Measurements from ENCODE around the gene CYGB. TPM values are rescaled to one million over a fixed set of nuclear protein-coding genes. Genes with fewer than 3 reads are reported as not detected.

CYGB gene
- 9.5 and 18.1 TPM in 2 replicates for total RNA-seq

GRCh38 chr17:76537578-76538280, at the start of gene CYGB:
Gene CYGB, minus strand, starts transcription at chr17:76537709. Its CDS starts 167 bp downstream, at chr17:76537542.

GRCh38 chr17:76585649-76586593, 48.4 kb upstream of the CYGB start, which contains the start of gene ST6GALNAC2:
Gene ST6GALNAC2, minus strand, starts transcription at chr17:76585860. Its CDS starts 52 bp downstream, at chr17:76585808.

GRCh38 chr17:76539631-76540271, 2.2 kb upstream of the CYGB start, which contains the start of gene PRCD:
Gene PRCD, plus strand, starts transcription at chr17:76540044. Its CDS starts 98 bp downstream, at chr17:76540142.

GRCh38 chr17:76501018-76501826, 36.3 kb downstream of the CYGB start, which contains the start of gene RHBDF2:
Gene RHBDF2, minus strand, starts transcription at chr17:76501423. Its CDS starts 19,899 bp downstream, at chr17:76481524.

Other genes starting within 250 kb of the CYGB start
- gene QRICH2, start 229.4 kb downstream of the CYGB start, total RNA-seq, result 3.0 and 6.2 TPM in 2 replicates
- 36.4 and 38.2 TPM in 2 replicates for gene PRPSAP1, start 183.8 kb downstream of the CYGB start, total RNA-seq
- 73.4 and 79.2 TPM in 2 replicates for gene SPHK1, start 153.1 kb downstream of the CYGB start, total RNA-seq
- 23.1 and 24.7 TPM in 2 replicates for gene UBE2O, start 84.6 kb downstream of the CYGB start, total RNA-seq
- gene AANAT, start 70.1 kb downstream of the CYGB start, total RNA-seq, result not detected in 2 replicates
- gene RHBDF2, start 36.3 kb downstream of the CYGB start, total RNA-seq, result 4.9 and 5.4 TPM in 2 replicates
- gene PRCD, start 2.3 kb upstream of the CYGB start, total RNA-seq, result 2.4 and 5.2 TPM in 2 replicates
- gene ST6GALNAC2, start 48.2 kb upstream of the CYGB start, total RNA-seq, result 0.89 and 1.4 TPM in 2 replicates
- gene ST6GALNAC1, start 106.0 kb upstream of the CYGB start, total RNA-seq, result not detected in 2 replicates
- 137 and 200 TPM in 2 replicates for gene MXRA7, start 173.3 kb upstream of the CYGB start, total RNA-seq
- 21.5 and 22.6 TPM in 2 replicates for gene JMJD6, start 188.9 kb upstream of the CYGB start, total RNA-seq
- gene METTL23, start 189.1 kb upstream of the CYGB start, total RNA-seq, result 22.0 and 23.4 TPM in 2 replicates
- 108 and 187 TPM in 2 replicates for gene SRSF2, start 199.6 kb upstream of the CYGB start, total RNA-seq
- 24.2 and 27.7 TPM in 2 replicates for gene MFSD11, start 200.4 kb upstream of the CYGB start, total RNA-seq

Data from uterine smooth muscle cell (primary cell).